ENCODE results near the gene ELL.

Gene ELL

GRCh38 chr19:18435842-18436670, 85.8 kb downstream of the ELL start:
- in situ Hi-C loops (cut with HindIII; ENCODE audit: low sequenced_read_pairs), result no loop called here

GRCh38 chr19:18435178-18435841, 86.6 kb downstream of the ELL start:
- in situ Hi-C loops (cut with HindIII; ENCODE audit: low sequenced_read_pairs), result no loop called here

GRCh38 chr19:18434411-18435175, 87.3 kb downstream of the ELL start:
- in situ Hi-C loops (cut with HindIII; ENCODE audit: low sequenced_read_pairs), result no loop called here

GRCh38 chr19:18433735-18434398, 88.0 kb downstream of the ELL start:
- in situ Hi-C loops (cut with HindIII; ENCODE audit: low sequenced_read_pairs), result no loop called here

GRCh38 chr19:18433015-18433691, 88.7 kb downstream of the ELL start:
- in situ Hi-C loops (cut with HindIII; ENCODE audit: low sequenced_read_pairs), result no loop called here

- in situ Hi-C loops (cut with HindIII; ENCODE audit: low sequenced_read_pairs), result no loop called here
These were observed 89.4 kb downstream of the ELL start for GRCh38 chr19:18432275-18433014.

- in situ Hi-C loops (cut with HindIII; ENCODE audit: low sequenced_read_pairs), result no loop called here
These were observed 90.3 kb downstream of the ELL start for GRCh38 chr19:18431351-18432197.

GRCh38 chr19:18430417-18431144, 91.3 kb downstream of the ELL start:
- in situ Hi-C loops (cut with HindIII; ENCODE audit: low sequenced_read_pairs), result no loop called here

- in situ Hi-C loops (cut with HindIII; ENCODE audit: low sequenced_read_pairs), result no loop called here
These were observed 92.0 kb downstream of the ELL start for GRCh38 chr19:18429717-18430416.

- in situ Hi-C loops (cut with HindIII; ENCODE audit: low sequenced_read_pairs), result no loop called here
These were observed 92.8 kb downstream of the ELL start for GRCh38 chr19:18428787-18429674.

GRCh38 chr19:18428173-18428786, 93.6 kb downstream of the ELL start:
- in situ Hi-C loops (cut with HindIII; ENCODE audit: low sequenced_read_pairs), result no loop called here

GRCh38 chr19:18427743-18428113, 94.1 kb downstream of the ELL start:
- in situ Hi-C loops (cut with HindIII; ENCODE audit: low sequenced_read_pairs), result no loop called here

- in situ Hi-C loops (cut with HindIII; ENCODE audit: low sequenced_read_pairs), result no loop called here
These were observed 94.7 kb downstream of the ELL start for GRCh38 chr19:18427080-18427742.

- in situ Hi-C loops (cut with HindIII; ENCODE audit: low sequenced_read_pairs), result no loop called here
These were observed 95.5 kb downstream of the ELL start for GRCh38 chr19:18426416-18426767.

- in situ Hi-C loops (cut with HindIII; ENCODE audit: low sequenced_read_pairs), result no loop called here
These were observed 96.1 kb downstream of the ELL start for GRCh38 chr19:18425515-18426415.
